Naive B cell (primary cell): ENCODE data around the gene ULK2. TPM values are rescaled to one million over a fixed set of nuclear protein-coding genes. Genes with fewer than 3 reads are reported as not detected.
"Not testable (repeated sequence)": the region's sequence is repeated elsewhere in the genome, so short reads cannot be mapped to it uniquely, and the experiment has no call there.

Source experiments
- ATAC-seq, 2 donors: fragments of 150-1000 bp; cut with Tn5 transposase; 2 replicates each; pipeline ENCODE4 v1.10.0; 2021; ENCODE audit warnings: low read depth in 2 of 2, mild to moderate bottlenecking in 2 of 2, moderate library complexity in 2 of 2
- DNase-seq: peaks from one replicate; pipeline ENCODE4 v3.0.0; 2022
- H3K27ac Mint-ChIP-seq, 6 donors: one replicate each; pipeline ENCODE4 v1.8.0; 2020 to 2022; ENCODE audit warnings: mild to moderate bottlenecking in 6 of 6, mixed read lengths in 6 of 6, moderate library complexity in 5 of 6, inconsistent platforms in 2 of 6
- H3K27me3 Mint-ChIP-seq, 3 donors: one replicate each; pipeline ENCODE4 v1.8.0; 2021 to 2022; ENCODE audit warnings: mixed read lengths in 3 of 3, mild to moderate bottlenecking in 1 of 3
- H3K36me3 Mint-ChIP-seq, 2 donors: one replicate each; pipeline ENCODE4 v1.8.0; 2020 to 2022; ENCODE audit warnings: mixed read lengths in 2 of 2, inconsistent platforms in 1 of 2, mild to moderate bottlenecking in 1 of 2
- H3K4me1 Mint-ChIP-seq, 3 donors: one replicate each; pipeline ENCODE4 v1.8.0; 2020 to 2022; ENCODE audit warnings: mixed read lengths in 3 of 3, inconsistent platforms in 1 of 3, mild to moderate bottlenecking in 1 of 3, moderate library complexity in 1 of 3
- H3K4me3 Mint-ChIP-seq, 8 donors: one replicate each; pipeline ENCODE4 v1.8.0; 2020 to 2022; ENCODE audit warnings: mild to moderate bottlenecking in 8 of 8, mixed read lengths in 8 of 8, moderate library complexity in 8 of 8, inconsistent platforms in 2 of 8
- H3K9me3 Mint-ChIP-seq, 7 donors: one replicate each; pipeline ENCODE4 v1.8.0; 2020 to 2022; ENCODE audit warnings: mixed read lengths in 7 of 7, mild to moderate bottlenecking in 5 of 7, inconsistent platforms in 2 of 7, moderate library complexity in 1 of 7
- polyA plus RNA-seq, 6 donors: library from polyadenylated mRNA; unstranded; fragments of 300-500 nt; fragmentation: Illumina TruSeq; gene quantifications; one replicate each; pipeline ENCODE4 v1.2.3, GENCODE V29; 2021; ENCODE audit warnings: low read depth in 6 of 6

Gene ULK2
- polyA plus RNA-seq, 6 donors from 2014 or later = 0.04 to 1.5 (median 1.1) TPM; not detected in 1

DNA sequence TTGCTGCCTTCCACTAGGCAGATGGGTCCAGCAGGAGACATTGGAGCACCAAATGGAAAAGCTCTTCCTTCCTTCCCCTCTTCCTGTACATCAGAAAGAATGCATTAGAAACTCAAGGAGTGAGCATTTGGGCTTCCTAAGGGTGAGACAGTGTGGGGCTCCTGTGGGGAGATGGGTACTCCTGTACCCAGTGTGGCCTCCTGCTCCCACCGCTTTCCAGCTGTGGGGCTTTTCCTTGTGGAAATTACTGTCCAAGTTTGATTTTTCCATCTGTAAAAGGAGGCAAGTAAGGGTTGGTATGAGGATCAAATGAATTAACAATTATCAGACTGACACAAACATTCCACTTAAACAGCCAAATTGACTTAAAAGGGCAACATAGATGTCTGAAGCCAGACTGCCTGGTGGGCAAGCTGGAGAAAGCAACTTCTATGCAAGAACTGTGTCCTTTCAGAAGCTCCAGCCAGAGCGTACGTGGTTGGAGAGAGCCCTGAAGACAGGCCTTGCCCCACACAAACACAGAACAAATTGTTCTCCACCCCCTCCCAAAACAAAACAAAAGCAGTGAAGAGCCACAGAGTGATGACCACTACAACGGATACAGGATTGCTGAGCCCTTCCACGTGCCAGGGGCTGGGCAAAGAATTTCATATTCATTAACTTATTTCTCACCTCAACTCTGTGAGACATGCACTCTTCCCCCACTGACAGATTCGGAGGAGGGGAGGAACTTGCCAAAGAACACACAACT is 96.6 kb downstream of the ULK2 start:
- Mint-ChIP-seq H3K4me3 (no peak overlapping the region), H3K9me3 (no peaks in the 10 kb centered on the region), H3K27me3 (peaks cover 0 to 8% (median 0%) of the 10 kb centered on the region in 3 donors), H3K4me1 (no peaks in the 10 kb centered on the region), H3K36me3 (no peaks in the 10 kb centered on the region), H3K27ac (no peak overlapping the region)
- DNase-seq = no peak
- ATAC-seq = no peak

DNA sequence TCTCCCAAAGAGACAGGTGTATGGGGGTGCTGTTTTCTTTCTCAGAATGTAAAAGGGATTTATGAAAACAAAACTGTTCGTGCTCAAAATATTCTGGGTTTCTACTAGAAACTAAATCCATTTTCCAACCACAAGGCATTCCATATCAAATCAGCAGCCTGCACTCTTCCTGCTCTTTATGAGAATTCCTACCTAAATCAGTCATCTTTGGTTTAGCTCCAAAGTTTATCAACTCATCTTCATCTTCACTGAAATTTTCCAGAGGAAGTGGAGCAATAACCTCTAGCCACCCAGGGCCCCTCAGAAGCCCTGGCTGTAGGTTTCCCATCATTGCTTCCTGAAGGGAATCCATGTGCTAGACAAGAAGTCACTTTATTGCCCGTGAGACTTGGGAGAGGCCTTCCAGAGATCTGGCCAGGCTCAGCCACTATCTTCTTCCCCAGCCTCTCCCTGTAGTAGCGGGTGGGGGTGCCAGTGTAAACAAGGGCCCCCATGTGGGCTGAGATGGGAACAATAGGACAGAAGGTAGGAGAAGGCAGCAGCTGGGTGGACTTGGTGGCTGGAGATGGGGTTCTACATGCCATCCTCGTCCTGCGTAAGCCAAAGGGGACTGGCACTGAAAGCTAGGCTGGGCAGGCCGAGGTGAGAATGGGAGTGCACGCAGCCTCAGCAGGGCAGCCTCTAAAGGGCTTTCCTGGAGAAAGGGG is 97.6 kb downstream of the ULK2 start:
- ATAC-seq (no peak), DNase-seq (no peak)
- Mint-ChIP-seq H3K36me3 (no peaks in the 10 kb centered on the region), H3K4me1 (no peaks in the 10 kb centered on the region), H3K27me3 (peaks cover 0 to 12% (median 4%) of the 10 kb centered on the region in 3 donors), H3K27ac (no peak overlapping the region), H3K9me3 (no peaks in the 10 kb centered on the region), H3K4me3 (no peak overlapping the region)

DNA sequence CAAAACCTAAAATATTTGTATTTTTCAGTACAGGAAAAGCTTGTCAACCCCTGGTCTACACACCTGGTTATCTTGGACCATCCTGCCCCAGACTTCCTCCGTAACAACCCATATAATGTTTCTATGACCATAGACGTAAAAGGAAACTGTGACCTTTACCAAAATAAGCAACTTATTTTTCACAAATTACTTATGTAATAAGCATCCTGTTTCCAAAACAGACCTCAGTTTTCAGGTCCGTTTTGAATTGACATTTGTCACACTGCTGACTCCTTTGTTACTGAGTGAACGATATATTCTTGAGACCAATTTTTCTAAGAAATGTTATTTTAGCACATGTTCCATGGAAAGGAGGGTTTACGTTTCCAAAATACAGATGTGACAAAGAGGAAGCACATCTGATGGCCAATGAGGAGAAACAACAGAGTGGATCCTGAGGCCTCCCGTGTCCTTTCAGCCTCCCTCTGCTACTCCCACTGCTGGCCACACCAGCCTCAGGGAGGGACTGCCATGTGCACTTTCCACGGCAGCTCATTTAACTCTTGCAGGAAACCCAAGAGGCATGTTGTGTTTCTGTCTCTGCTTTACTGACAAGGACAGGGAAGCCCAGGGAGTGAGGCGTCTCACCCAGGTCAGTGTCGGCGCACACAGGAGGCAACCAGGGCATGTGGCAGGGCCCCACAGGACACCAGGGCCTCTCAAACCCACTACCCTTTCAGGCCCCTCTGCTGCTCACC is 99.5 kb downstream of the ULK2 start:
- peaks cover 11 to 28% (median 11%) of the 10 kb centered on the region in 3 donors for H3K27me3 Mint-ChIP-seq
- H3K9me3 Mint-ChIP-seq = no peaks in the 10 kb centered on the region
- ATAC-seq (no peak), DNase-seq (no peak)
- H3K27ac Mint-ChIP-seq = no peak overlapping the region
- H3K4me1 Mint-ChIP-seq = no peaks in the 10 kb centered on the region
- no peaks in the 10 kb centered on the region for H3K36me3 Mint-ChIP-seq
- H3K4me3 Mint-ChIP-seq = no peak overlapping the region

DNA sequence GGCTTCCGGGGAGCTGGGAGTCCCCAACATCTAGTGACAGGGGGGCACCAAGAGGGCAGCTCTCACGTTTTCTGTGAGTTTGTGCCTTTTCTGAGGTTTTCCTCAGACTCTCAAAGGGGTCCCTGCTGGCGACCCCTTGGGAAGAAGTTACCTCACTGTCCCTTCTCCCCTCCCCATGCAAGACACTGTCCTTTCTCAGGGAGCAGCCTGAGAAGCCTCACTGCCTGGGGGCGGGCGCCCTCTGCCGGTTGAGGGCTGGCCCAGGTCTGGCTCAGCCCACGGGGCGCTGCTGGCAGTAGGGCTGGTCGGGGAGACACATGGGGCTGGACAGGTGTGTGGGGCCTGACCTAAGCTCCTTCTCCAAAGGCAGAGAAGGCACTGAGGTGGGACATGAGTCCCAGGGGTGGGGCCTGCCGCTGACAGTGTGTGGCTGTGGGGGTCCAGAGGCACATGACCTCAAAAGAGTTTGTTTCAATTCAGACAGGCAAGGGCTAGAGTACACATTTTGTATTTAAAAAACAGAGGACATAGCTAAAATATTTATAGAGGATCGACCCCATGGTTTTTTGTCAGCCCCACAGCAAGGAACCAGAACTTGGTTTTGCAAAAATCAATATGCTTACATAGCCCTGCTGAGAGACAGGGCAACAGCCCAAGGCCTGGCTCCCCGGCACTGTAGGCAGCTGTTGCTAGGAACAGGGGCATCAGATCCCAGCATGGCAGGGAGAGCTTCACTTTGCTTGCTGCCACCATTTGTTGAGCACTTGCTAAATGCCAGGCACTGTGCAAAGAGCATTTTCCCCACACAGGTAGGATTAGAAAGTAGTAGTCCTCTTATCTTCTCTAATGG is 101.1 kb downstream of the ULK2 start:
- Mint-ChIP-seq H3K9me3 (no peaks in the 10 kb centered on the region), H3K4me1 (peaks cover 0 to 5% (median 3%) of the 10 kb centered on the region in 3 donors), H3K4me3 (no peak overlapping the region), H3K27me3 (peaks cover 11 to 40% (median 19%) of the 10 kb centered on the region in 3 donors), H3K27ac (peak overlapping the region in 1 of 6 donors; percentile 93), H3K36me3 (no peaks in the 10 kb centered on the region)
- ATAC-seq (peak; percentile 88 to 92), DNase-seq (peak; percentile 69)

DNA sequence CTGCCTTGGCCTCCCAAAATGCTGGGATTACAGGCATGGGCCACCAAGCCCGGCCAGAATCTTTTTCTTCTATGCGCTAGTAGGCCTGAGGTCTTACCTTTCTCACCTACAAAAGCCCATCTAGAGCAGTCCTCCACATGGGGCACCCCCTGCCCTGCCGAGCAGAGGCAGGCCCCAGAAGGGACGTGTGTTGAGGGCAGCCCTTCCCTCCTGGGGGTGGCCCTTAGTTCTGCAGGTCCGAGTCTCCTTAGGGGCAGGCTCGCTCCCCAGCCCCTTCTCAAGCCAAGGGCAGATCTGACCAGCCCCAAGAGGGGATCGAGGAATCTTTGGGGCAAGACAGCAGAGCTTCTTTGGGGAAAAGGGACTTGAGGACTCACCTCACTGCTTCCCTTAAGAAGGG is 101.7 kb downstream of the ULK2 start:
- Mint-ChIP-seq H3K4me1 (peaks cover 0 to 5% (median 3%) of the 10 kb centered on the region in 3 donors), H3K27ac (no peak overlapping the region), H3K27me3 (peaks cover 11 to 44% (median 20%) of the 10 kb centered on the region in 3 donors), H3K36me3 (no peaks in the 10 kb centered on the region), H3K9me3 (no peaks in the 10 kb centered on the region), H3K4me3 (no peak overlapping the region)
- DNase-seq (no peak), ATAC-seq (no peak)

DNA sequence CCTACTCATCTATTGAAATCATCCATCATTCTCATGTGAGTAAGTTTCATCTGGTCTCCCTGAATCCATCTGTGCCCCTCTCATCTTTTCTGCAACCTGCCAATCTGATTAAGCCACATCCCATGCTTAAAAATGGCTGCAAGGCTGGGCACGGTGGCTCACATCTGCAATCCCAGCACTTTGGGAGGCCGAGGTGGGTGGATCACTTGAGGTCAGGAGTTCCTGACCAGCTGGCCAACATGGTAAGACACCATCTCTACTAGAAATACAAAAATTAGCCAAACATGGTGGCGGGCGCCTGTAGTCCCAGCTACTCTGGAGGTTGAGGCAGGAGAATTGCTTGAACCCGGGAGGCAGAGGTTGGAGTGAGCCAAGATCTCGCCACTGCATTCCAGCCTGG is 103.7 kb downstream of the ULK2 start:
- not testable (repeated sequence) for H3K4me1 Mint-ChIP-seq, H3K4me3 Mint-ChIP-seq, ATAC-seq, DNase-seq, H3K9me3 Mint-ChIP-seq, H3K36me3 Mint-ChIP-seq, H3K27ac Mint-ChIP-seq
- H3K27me3 Mint-ChIP-seq = peaks cover 11 to 59% (median 32%) of the 10 kb centered on the region in 3 donors

DNA sequence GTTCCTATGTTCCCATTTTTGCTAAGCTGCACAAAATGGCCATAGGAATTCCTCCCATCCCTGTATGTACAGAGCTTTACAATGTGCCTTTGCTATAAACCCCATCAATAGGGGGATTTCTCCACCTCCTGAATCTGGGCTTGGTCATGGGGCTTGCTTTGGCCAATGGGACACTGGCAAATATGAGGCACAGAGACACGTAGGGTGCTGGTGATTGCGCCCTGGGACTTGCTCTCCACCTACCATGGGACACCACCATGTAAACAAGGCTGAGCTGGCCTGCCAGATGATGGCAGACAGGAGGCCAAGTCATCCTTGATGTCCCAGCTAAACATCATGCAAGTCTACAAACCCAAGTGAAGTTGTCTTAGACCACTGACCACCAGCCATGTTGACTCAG is 104.3 kb downstream of the ULK2 start:
- no peak for ATAC-seq
- DNase-seq = no peak
- peaks cover 0 to 7% (median 7%) of the 10 kb centered on the region in 3 donors for H3K4me1 Mint-ChIP-seq
- H3K4me3 Mint-ChIP-seq = no peak overlapping the region
- H3K27me3 Mint-ChIP-seq = peaks cover 11 to 62% (median 32%) of the 10 kb centered on the region in 3 donors
- H3K36me3 Mint-ChIP-seq = no peaks in the 10 kb centered on the region
- H3K9me3 Mint-ChIP-seq = no peaks in the 10 kb centered on the region
- H3K27ac Mint-ChIP-seq = no peak overlapping the region

DNA sequence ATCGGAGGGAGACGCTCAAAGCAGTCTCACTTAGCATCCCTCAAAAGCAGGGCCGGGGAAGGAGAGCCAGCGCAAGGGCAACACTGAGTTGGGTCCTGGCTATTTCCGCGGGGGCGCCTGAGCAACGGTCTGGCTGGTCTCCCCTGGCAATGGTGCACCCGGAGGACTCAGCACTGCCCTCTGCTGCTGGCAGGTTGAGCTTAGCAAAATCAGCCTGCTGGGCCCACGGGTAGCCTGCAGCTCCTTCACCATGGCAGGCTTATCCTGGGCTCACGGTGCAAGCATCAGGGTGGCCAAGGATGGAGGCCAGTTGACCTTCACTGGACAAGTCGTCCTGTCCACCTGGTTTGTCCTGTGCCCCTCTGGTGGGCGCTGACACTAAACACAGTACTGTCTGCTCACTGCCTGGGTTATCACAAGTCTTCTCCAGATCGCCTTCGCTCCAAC is 105.2 kb downstream of the ULK2 start:
- DNase-seq = peak; percentile 52
- no peaks in the 10 kb centered on the region for H3K36me3 Mint-ChIP-seq
- H3K4me3 Mint-ChIP-seq = no peak overlapping the region
- peaks cover 0 to 7% (median 7%) of the 10 kb centered on the region in 3 donors for H3K4me1 Mint-ChIP-seq
- H3K27me3 Mint-ChIP-seq = peaks cover 11 to 62% (median 32%) of the 10 kb centered on the region in 3 donors
- no peak overlapping the region for H3K27ac Mint-ChIP-seq
- peak; percentile 62 to 77 for ATAC-seq
- no peaks in the 10 kb centered on the region for H3K9me3 Mint-ChIP-seq

DNA sequence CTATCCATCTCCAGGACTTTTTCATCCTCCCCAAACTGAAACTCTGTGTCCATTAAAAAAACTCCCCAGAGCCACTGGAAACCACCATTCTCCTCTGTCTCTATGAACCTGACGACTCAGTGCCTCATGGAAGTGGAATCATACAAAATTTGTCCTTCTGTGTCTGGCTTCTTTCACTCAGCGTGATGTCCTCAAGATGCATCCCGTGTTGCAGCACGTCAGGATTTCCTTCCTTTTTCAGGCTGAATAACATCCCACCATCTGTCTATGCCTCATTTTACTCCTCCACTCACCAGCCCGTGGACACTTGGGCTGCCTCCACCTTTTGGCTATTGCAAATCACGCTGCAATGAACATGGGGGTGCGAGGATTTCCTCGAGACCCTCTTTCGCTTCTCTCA is 107.0 kb downstream of the ULK2 start:
- H3K4me1 Mint-ChIP-seq = peaks cover 7 to 18% (median 15%) of the 10 kb centered on the region in 3 donors
- H3K27ac Mint-ChIP-seq = no peak overlapping the region
- H3K27me3 Mint-ChIP-seq = peaks cover 11 to 54% (median 32%) of the 10 kb centered on the region in 3 donors
- H3K9me3 Mint-ChIP-seq = no peaks in the 10 kb centered on the region
- H3K4me3 Mint-ChIP-seq = peak overlapping the region in 1 of 8 donors; percentile 10
- DNase-seq (no peak), ATAC-seq (no peak)
- no peaks in the 10 kb centered on the region for H3K36me3 Mint-ChIP-seq

DNA sequence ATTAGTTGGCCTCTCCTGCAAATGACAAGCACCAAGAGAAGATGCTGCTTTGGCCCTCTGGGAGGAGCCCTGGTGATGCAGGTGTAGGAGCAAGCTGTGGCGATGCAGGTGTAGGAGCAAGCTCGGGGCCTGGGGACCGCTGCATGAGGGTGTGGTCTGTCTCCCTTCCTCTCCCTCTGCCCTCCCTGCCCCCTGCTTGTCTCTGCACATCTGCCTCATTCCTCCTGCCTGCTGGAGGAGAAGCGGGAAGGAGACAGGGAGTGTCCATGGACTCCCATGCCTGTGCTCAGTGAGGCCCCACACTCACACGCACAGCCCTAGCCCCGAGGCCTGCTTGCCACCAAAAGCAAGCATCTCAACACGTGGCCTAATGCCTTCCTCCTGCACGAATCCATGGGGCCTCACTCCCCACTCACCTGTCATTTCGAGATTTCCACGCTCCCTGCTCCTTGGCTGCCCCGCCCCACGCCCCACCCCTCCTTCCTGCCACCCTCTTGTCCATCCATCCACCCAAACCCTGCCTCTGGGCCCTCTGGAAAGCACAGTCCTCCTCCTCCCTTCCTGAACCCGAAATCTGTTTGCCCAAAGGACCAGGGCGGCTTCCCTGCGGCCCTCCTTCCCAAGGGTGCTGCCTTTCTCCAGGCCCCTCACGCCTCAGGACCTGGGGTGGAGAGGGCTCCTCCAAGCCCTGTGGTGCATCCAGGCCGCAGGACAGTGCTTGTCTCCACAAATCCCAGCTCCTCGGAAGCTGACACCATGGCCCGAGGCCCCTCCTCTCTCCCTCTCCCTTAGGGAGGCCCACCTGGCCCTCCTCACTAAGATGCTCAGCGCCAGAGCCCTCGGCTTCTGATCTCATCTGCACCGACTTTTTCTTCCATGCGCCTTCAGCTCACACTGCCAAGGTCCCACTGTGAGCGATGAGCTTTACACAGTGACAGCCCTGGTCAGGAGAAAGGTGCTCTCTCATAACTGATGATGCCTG is 107.9 kb downstream of the ULK2 start:
- Mint-ChIP-seq H3K27ac (no peak overlapping the region), H3K4me1 (peaks cover 15 to 27% (median 22%) of the 10 kb centered on the region in 3 donors), H3K9me3 (no peaks in the 10 kb centered on the region), H3K27me3 (peaks cover 7 to 49% (median 32%) of the 10 kb centered on the region in 3 donors), H3K4me3 (no peak overlapping the region), H3K36me3 (no peaks in the 10 kb centered on the region)
- DNase-seq (no peak), ATAC-seq (no peak)

DNA sequence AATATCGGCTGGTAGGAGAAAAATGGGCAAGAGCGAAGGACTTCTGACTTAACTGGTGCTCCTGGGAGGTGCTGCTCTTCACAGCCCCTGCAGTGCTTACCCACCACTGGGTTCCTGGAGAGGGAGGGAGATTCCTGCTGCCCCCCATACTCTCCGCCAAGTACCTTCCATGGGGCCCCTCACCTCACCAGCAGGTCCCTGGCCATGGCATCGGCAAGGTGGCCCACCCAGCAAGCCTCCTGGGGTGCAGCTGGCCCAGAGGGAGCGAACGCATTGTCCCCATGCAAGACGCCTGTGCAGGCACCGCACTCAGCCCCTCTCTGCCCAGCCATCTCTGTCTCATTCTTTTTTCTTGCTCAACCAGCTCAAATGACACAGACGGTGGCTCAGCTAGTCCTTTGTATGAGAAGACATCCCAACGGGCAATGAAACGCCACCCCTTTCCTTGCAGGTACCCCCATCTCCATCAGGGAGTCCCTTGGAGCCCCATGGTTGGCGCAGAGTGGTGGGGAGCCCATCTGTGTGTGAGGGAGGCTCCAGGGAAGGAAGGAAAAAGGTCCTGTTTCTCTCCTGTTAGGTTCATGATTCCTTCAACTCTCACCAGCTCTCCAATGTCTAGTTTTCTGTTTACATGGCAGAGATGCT is 110.1 kb downstream of the ULK2 start:
- no peak overlapping the region for H3K27ac Mint-ChIP-seq
- H3K9me3 Mint-ChIP-seq = no peaks in the 10 kb centered on the region
- H3K27me3 Mint-ChIP-seq = peaks cover 0 to 29% (median 16%) of the 10 kb centered on the region in 3 donors
- no peak for DNase-seq
- no peak overlapping the region for H3K4me3 Mint-ChIP-seq
- H3K4me1 Mint-ChIP-seq = peaks cover 23 to 42% (median 26%) of the 10 kb centered on the region in 3 donors
- H3K36me3 Mint-ChIP-seq = no peaks in the 10 kb centered on the region
- ATAC-seq = no peak
